GF-D8 (cell line): ENCODE measurements around the gene TSFM.
"Not testable (repeated sequence)": the region's sequence is repeated elsewhere in the genome, so short reads cannot be mapped to it uniquely, and the experiment has no call there.

ENCODE experiments used
- DNase-seq: peaks from one replicate; lab custom pipeline; 2025; lab: John Stamatoyannopoulos, UW

The TSFM gene

GRCh38 chr12:57763881-57764661 lies 18.5 kb upstream of the TSFM start:
- DNase-seq, result no peak

GRCh38 chr12:57764662-57765002 lies 18.0 kb upstream of the TSFM start:
- no peak for DNase-seq

GRCh38 chr12:57765003-57765697 lies 17.4 kb upstream of the TSFM start:
- no peak for DNase-seq

GRCh38 chr12:57765698-57766463 lies 16.7 kb upstream of the TSFM start:
- DNase-seq, result no peak

- DNase-seq, result no peak
These were observed 15.9 kb upstream of the TSFM start, which contains the start of gene CYP27B1 for GRCh38 chr12:57766464-57767304. Gene CYP27B1 (minus strand): TSS chr12:57767078. CDS start chr12:57767041, 37 bp downstream.

- no peak for DNase-seq
These were observed 15.3 kb upstream of the TSFM start for GRCh38 chr12:57767305-57767698.

GRCh38 chr12:57767876-57768275 lies 14.7 kb upstream of the TSFM start:
- DNase-seq, result no peak

- no peak for DNase-seq
These were observed 13.0 kb upstream of the TSFM start for GRCh38 chr12:57769594-57769993.

- no peak for DNase-seq
These were observed 11.9 kb upstream of the TSFM start for GRCh38 chr12:57770734-57771133.

- peak; percentile 85 for DNase-seq
These were observed 11.2 kb upstream of the TSFM start for GRCh38 chr12:57771236-57771872.

- peak; percentile 88 for DNase-seq
These were observed 10.6 kb upstream of the TSFM start, which contains the start of gene METTL1 for GRCh38 chr12:57771873-57772428. Gene METTL1 (minus strand): TSS chr12:57772105. CDS start chr12:57772083, 22 bp downstream.

GRCh38 chr12:57772429-57773322 lies 9.9 kb upstream of the TSFM start, which contains the start of gene EEF1AKMT3:
Gene EEF1AKMT3 (plus strand): TSS chr12:57772614. CDS start chr12:57772725, 111 bp downstream.
- no peak for DNase-seq

GRCh38 chr12:57774634-57775033 lies 8.0 kb upstream of the TSFM start:
- DNase-seq, result not testable (repeated sequence)

- DNase-seq, result no peak
These were observed 7.5 kb upstream of the TSFM start for GRCh38 chr12:57775044-57775443.

- DNase-seq, result peak; percentile 76
These were observed 6.9 kb upstream of the TSFM start for GRCh38 chr12:57775563-57776246.

- no peak for DNase-seq
These were observed 6.4 kb upstream of the TSFM start for GRCh38 chr12:57776247-57776587.

- no peak for DNase-seq
These were observed 5.2 kb upstream of the TSFM start for GRCh38 chr12:57777367-57777766.

GRCh38 chr12:57777911-57778310 lies 4.7 kb upstream of the TSFM start:
- no peak for DNase-seq

GRCh38 chr12:57779736-57780135 lies 2.9 kb upstream of the TSFM start:
- no peak for DNase-seq
